GM21447 (cell line): ENCODE results near the gene WDR35.
"Not testable (repeated sequence)": the region's sequence is repeated elsewhere in the genome, so short reads cannot be mapped to it uniquely, and the experiment has no call there.

Experiments used
- ATAC-seq: cut with Tn5 transposase; IDR thresholded peaks from one replicate; pipeline ENCODE4 v1.9.1; 2021; ENCODE audit not compliant: unreplicated experiment

Gene WDR35

DNA sequence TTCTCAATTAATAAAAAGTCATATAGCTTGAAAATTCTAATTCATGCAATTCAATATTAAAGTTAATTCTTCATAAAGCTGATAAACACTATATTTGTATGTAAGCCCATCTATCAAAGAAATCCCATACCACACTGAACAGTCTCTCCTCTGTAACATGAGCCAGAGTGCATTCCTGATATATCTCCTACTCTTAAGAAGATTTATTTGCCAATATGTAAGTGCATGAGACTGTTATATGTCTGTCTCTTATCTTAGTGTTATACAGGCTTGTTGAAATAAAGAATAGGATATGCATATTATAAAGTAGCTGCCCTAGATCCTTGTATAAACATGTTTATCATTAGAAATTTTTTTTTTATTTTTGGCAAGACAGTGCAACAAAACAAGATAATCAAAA is 47.7 kb downstream of the WDR35 start:
- ATAC-seq = no peak

DNA sequence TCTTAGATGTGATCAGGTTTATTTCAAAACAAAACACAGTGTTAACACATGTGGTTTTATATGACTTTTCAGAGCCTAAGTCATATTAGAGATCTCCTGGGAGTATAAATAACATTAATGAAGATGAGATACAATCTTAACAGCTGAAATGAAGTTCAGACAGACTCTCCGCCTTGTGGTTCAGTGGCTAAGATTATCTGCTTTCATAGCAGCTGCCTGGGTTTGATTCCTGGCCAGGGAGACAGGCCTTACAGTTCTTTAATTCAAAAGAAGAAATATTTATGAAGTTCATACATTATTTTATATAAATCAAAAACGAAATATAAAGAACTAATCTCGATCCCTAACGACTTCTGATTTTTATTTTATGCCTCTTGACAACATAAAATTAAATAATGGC is 52.9 kb downstream of the WDR35 start:
- ATAC-seq = no peak

DNA sequence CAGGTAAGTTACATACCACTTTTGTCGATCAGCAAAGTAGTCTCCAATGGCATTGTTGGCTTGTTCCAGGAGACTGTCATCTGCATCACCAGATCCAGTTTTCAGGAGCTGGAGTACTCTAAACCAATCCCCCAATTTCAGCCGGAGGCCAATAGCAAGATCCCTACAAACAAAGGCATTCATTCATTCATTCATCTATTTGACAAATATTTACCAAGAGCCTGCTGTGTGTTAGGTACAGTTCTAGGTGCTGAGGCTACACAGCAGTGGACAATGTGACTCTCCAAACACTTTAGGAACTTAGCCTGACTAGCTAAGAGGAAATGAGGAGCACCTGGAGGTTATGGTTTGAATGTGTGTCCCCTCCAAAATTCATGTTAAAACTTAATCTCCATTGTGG is 53.7 kb downstream of the WDR35 start:
- ATAC-seq = no peak

DNA sequence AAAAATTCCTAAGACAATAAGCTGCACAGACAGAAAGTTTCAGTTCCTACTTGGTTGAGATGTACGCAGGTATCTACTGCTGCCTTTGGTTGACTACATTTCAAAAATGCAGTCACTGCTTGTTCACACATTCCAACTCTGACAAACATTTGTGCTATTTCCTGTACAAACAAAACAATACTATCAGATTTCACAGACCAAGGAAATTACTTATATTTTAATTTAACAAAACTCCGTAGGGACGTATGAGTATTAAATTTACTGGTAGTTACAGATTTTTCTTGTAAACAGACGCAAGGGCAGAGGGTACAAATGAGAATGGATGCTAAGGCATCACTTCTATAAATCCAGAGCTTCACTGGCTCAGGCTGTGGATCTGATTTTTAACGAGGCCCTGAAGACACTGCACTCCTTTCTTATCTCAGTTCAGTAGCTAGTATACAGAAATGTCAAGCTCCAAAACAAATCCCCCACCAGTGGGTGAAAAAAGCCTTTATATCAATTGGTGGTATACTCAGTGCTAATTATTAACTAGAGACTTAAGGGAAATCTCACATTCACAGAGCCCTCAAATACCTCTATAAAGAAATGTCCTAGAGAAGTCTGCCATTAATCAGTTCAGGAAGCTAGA is 56.4 kb downstream of the WDR35 start:
- no peak for ATAC-seq

DNA sequence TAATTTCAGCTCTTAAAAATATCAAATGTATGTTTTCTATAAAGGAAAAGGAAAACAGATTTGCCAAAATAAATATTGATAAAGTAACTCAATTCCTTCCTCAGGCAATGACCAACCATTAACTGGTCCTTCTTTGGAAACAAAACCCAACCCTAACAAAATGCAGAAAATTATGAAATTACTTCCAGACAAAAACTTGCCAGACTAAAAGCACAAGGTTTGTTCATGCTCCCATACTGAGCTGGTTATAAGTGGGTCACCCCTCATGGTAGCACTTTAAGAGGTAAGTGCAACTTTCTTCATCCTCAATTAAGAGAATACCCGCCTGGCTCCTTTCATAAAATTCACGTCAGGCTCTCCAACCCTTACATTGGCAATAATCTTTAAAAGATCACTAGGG is 57.0 kb downstream of the WDR35 start:
- no peak for ATAC-seq

DNA sequence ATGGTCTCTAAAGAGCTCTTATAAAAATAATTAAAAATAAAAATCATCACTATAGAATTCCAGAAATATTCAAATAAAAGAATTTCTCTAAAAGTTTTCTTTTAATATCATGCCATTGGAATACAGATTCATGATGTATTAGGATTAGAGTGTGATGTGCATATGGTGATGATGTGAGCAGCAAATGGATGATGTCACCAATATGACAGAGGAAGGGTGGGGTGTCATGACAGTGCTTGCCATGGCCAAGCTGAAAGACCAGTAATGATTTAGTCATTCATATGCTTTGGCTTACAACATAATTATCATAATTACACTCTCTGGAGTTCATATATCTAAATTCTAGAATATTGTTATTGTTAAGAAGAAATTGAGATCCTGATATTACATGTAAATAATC is 60.7 kb downstream of the WDR35 start:
- no peak for ATAC-seq

DNA sequence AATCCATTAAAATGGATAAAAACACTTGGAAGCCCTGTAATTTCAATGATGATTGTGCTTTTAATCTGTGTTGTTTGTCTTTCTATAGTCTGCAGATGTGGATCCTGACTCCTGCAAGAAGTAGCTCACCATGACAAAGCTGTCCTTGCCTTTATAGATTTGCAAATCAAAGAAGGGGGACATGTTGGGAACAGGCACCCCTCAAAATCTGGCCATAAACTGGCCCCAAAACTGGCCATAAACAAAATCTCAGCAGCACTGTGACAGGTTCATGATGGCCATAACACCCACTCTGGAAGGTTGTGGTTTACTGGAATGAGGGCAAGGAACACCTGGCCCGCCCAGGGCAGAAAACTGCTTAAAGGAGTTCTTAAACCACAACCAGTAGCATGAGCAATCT is 62.1 kb downstream of the WDR35 start:
- ATAC-seq = not testable (repeated sequence)

DNA sequence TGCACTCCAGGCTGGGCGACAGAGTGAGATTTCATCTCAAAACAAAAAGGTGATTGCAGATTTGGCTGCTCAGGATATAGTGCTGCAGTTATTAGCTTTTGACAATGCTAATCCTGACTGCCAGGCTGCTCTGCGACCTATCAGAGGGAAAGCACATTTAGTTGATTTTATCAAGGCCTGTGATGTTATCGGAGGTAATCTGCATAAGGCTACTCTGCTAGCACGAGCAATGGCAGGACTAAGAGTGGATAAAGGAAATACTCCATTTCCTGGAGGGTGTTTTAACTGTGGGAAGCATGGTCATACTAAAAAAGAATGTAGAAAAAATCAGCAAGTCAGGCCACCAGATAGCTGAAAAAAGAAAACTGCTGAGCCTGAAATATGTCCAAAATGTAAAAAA is 65.4 kb downstream of the WDR35 start:
- not testable (repeated sequence) for ATAC-seq

DNA sequence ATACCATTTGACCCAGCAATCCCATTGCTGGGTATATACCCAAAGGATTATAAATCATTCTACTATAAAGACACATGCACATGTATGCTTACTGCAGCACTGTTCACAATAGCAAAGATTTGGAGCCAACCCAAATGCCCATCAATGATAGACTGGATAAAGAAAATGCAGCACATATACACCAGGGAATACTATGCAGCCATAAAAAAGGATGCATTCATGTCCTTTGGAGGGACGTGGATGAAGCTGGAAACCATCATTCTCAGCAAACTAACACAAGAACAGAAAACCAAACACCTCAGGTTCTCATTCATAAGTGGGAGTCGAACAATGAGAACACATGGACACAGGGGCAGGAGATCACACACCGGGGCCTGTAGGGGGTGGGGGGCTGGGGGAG is 67.7 kb downstream of the WDR35 start:
- ATAC-seq = not testable (repeated sequence)

DNA sequence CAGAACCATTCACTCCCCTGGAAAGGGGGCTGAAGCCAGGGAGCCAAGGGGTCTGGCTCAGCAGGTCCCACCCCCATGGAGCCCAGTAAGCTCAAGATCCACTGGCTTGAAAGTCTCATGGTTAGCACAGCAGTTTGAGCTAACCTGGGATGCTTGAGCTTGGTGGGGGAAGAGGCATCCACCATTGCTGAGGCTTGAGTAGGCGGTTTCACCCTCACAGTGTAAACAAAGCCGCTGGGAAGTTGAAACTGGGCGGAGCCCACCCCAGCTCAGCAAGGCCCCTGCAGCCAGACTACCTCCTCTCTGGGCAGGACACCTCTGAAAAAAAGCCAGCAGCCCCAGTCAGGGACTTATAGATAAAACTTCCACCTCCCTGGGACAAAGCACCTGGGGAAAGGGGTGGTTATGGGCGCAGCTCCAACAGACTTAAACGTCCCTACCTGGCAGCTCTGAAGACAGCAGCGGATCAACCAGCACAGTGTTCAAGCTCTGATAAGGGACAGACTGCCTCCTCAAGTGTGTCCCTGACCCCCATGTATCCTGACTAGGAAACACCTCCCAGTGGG is 73.4 kb downstream of the WDR35 start:
- no peak for ATAC-seq

DNA sequence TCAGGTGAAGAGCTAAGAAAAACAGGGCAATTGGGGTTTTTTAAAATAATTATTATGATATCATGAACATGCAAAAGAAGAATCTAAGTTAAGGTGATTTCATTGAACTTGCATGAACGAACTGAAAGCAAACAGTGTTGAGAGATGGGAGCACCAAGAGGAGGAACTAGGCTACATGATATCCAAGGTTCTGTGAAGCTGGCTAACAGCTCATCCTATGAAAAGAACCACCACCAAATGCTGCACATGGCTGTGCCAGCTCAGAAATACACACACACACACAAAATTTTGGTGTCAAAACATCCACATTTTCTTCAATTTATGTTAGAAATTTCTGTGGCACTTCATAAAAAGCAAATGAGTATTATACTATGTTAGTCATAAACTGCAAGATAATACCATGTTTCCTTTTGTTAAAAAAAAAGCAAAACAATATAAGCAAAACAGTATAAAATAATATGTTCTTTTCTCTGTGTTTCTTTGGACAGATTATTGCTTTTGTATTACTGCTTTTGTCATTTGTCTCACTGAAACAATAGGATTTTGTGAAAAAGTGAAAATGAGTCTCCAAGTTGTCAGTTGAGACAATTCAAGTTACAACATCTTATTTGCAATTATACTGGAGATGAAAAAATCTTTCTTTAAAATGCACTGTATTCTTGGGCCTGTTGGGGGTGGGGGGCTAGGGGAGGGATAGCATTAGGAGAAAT is 75.5 kb downstream of the WDR35 start:
- no peak for ATAC-seq

DNA sequence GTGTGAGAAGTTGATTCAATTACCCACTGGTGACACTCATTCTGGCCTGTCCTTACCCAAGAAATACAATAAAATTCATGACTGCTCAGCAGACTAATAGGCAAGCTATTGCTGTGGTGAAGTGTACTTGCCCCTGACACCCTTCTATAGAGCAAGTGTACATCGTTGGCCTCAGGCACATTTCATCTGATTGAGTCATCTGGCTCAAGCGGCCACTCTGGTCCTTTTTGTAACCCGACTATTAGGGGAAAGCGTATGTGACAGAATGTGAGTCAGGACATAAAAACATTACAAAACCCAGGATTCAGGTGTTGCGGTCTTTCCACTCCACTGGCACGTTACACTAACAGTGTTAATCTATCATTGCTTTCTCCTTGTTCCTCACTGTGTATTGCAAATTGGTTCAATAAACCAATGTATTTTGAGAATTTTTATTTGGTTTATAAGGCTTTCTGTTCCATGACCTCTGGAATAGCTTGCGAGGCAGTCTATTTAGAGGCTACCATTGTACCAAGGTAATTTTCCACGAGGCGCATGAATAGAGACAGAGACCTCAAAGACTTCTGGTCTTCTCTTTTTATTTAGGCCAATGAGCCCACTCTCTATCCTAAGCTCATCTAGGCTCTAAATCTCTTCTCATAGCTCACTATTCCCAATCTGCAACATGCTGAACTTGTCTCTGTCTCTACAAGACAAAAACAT is 77.9 kb downstream of the WDR35 start:
- no peak for ATAC-seq

DNA sequence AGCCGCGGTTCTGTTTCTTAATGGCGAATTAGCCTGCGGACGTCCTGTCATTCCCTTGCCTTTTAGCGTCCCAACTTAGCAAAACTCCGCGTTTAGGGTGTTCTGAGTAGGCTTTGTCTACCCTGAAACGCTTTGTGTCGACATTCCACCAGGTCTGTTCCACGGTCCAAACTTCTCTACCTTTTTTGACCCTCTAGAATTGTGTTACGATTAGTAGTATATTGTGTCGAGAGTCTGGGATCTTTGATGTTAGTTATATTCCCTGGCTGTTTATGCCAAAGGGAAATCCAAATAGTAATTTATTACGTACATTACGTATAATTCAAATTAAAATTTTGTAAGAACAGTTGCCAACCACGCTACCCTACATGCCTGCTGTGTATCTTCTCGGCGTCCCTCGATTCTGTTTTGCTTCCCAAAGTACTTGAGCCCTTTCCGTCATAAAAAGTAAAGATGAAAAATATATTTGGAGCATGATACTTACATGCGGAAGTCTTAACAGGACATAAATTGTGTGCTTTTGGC is 87.6 kb downstream of the WDR35 start:
- ATAC-seq = no peak

DNA sequence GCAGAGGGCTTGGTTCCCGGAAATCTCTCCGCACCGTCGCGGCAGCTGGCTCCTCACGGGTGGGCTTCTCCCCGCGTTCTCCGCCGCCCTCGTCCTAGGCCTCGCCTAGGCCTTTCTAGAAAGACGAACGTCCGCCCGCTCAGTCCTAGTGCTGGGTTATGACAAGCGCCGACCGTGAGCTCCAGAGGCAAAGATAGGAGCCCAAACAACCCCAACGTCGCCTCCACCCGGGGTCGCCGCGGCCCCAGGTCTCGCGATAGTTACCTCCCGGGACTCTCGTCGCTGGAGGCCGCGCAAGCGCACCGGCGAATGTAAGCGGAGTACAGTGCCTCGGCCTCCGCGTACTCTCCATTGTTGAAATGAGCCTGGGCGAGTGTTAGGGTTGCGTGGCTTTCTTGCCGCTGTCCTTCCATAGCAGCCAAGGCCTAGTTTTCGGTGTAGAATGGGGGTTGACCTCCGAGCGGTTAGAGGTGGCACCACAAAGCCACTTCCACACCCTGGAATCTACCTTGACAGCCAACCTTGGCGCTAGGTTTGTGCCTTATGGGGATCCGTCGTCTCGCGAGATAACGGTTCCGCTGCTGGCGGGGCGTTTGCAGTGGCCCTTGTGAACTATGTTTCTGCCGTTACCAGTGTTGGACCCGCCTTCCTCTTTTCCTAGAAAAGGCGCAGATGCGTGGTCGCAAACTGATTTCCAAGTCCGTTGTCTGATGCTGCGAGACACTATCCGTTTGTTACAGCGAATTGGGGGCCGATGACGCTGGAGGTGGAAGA is 88.3 kb downstream of the WDR35 start, which contains the start of gene TTC32:
Gene TTC32 (minus strand): TSS at position 542 of the 774 bp plus-strand sequence. CDS start 129 bp downstream, at position 413.
- peak; percentile 82 for ATAC-seq

DNA sequence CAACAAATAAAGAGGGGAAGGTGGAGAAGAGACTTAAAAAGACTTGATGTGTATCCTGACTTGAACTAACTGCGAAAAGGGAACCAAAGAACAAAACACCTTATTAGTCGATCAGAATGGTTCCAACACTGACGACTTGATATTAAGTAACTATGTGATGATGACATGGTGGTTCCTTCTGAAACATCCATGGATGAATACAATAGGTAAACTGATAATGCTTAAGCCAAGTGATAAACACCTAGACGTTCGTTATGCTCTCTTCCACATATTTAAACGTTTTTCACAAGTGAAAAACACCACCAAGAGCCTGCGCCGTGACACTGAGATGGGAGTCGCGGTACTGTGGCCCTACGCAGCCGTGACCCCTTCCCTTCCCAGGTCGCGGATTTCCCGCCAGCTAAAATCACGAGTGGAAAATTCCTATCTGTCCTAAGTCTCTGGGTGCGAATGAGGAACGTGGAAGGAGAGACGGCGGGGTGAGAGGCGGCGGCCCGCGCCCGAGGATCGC is 88.9 kb downstream of the WDR35 start:
- ATAC-seq = peak; percentile 9

DNA sequence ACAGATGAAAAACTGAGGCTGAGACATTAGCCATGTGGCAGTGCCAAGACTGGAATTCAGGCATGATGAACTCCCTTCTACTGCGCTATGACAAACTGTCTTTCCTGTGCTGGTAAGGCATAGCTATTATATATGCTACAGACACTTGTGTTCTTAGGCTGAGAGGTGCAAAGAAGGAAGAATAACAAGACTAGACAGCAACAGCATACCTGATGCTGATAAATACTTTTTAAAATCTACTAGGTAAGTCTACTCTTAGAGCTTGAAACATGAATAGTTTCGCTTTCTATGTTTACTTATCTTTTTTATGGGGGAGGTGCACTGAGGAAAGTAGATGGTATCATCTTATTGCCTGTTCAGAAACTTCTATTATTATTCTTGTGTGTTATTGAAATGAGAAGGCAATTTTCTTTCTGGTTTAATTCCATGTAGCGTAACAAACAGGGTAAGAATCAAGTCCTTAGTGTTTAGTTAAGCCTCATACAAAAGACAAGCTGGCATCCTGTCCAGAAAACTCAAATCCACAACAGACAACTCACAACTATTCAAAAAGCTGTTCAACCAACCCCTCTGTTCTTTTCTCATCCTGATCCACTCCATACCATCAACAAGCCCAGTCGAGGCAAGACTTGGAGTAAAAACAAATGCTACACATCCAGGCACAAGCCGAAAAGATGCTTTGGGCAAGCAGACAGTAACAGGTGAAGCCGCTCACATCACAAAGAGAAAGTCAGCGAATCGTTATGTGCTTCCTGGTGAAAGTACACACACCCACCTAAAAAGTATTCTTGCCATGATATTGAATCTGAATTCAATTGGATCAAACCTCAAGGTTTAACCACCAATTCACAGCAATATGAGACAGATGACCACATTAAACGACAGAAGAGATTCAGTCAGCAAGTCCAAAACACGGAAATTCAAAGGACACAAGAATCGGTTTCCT is 89.6 kb downstream of the WDR35 start:
- peak; percentile 30 for ATAC-seq

DNA sequence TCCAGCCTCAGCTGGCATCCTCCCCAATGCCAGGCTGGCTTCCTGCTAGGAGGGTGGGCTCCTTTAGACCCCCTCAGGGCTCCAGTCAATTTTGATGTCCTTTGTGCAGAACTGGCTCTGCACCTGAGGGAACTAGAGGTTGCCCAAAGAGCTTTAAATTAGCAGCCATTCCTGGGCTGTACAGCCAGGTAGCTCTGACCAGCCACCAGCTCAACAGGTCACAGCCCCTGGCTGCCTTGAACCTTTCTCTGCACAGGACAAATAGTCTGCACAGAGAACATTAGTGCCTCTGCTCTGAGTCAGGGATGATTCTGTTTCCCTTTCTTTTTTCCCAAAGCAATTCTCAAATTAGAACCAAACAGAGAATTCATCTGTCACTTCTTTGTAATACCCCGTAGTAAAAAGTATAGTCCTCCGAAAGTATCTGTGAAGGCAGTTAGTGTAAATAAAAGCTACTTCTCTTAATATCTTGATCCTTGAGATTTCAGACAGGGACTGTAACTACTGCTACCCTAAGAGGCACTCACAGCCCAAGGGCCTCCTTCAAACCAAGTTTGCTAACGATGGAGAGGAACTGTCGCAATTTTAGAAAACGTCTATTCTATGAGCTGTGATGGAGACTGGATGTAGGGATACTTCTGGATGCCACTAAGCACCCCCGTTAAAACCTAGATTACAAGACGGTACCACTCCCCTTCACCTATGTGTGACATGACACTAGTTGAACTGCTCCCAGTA is 91.1 kb downstream of the WDR35 start:
- no peak for ATAC-seq

DNA sequence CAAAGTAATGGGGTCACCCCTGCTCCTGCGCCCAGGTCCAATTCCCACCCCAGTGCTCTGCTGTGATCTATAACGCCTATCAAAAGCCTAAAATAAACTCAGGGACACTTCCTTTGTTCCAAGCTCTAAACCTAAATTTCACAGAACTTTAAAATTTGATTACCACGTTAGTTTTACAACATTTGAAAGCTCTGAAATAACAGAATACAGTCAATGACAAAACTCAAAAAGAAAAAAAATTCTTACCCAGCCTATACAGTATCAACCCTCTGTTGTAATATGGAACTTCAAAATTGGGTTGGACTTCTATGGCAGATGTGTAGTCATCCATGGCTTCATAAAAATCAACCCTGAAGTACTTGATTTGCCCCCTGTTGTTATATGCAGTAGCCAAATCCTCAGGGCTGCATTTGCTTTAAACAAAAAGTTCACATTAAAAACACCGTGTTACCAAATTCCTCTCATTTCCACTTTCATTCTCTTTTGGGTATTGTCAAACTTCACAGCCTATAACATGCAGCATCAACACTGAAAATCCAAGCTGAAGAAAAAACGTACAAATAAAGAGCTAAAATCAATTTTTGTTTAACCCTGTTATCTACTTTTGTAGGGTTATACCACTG is 92.2 kb downstream of the WDR35 start:
- no peak for ATAC-seq
